Inflammatory macrophage treated with lipopolysaccharide for 4 hours (primary cell): ENCODE results near the gene BRD1.

ENCODE experiments used
- DNase-seq: peaks from one replicate; pipeline ENCODE4 v3.0.0-alpha.2; 2020

Gene BRD1

GRCh38 chr22:49827853-49828598 is at the start of gene BRD1:
Gene BRD1, minus strand, starts transcription at chr22:49827873. Its CDS starts 3,556 bp downstream, at chr22:49824317.
- peak; percentile 69 for DNase-seq

GRCh38 chr22:49873228-49873940 is 45.7 kb upstream of the BRD1 start:
- no peak for DNase-seq

- no peak for DNase-seq
These were observed 44.7 kb upstream of the BRD1 start for GRCh38 chr22:49872347-49872746.

- DNase-seq = peak; percentile 15
These were observed 43.8 kb upstream of the BRD1 start for GRCh38 chr22:49871482-49871881.

GRCh38 chr22:49869845-49870712 is 42.4 kb upstream of the BRD1 start:
- DNase-seq = no peak

DNA sequence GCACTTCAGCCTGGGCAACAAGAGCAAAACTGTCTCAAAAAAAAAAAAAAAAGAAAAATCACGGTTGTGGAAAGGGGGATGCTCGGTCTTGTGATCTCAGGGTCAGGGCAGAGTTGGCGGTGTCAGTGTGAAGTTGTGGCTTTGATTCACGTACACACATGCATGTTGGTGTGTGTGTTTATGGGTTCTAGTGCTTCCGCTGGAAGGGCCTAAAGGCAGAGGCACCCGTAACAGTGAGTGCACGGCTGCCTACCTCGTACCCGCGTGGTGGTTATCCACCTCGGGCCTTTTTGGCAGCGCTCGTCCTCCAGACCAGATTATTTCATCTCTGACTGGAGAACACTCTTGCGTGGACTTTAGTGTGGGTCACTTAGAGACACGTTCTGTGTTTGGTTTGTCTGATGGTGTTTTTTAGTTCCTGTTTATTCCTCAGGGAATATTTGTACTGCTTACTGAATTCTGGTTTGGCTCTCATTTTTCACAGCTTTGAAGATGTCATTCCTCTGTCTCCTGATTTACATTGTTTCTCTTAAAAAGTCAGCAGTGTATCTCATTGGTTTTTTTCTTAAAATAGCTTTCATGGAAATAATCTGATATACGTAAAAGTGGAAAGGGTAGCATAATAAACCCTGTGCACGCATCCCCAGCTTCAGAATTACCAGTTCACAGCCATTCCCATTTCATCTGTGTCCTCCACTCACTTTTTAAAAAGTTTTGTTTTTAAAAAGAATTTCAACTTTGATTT is 41.6 kb upstream of the BRD1 start:
- DNase-seq = no peak

- DNase-seq = no peak
These were observed 39.9 kb upstream of the BRD1 start for GRCh38 chr22:49867303-49868265.

GRCh38 chr22:49866646-49867045 is 39.0 kb upstream of the BRD1 start:
- no peak for DNase-seq

DNA sequence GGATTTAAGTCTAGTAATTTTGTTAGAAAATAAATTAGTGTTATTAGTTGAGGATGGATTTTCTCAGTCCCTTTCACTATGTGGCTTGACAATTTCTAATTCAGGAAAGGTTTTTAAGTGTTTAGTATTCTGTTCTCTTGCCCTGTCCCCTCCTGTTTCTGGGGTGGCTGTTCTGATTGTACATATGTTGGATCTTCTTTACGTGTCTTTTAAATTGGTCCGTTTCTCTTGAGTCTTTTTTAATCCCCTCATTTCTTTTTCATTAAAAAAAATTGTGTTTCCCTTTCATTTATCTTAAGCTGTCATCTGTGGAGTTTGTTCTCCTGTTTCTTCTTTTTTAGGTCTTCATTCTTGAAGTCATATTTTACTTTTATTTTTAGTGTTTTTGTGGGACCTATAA is 38.5 kb upstream of the BRD1 start:
- DNase-seq = no peak

- no peak for DNase-seq
These were observed 37.5 kb upstream of the BRD1 start for GRCh38 chr22:49865156-49865555.

- DNase-seq = no peak
These were observed 36.3 kb upstream of the BRD1 start for GRCh38 chr22:49863931-49864330.

GRCh38 chr22:49862496-49862776 is 34.8 kb upstream of the BRD1 start:
- DNase-seq = peak; percentile 22

DNA sequence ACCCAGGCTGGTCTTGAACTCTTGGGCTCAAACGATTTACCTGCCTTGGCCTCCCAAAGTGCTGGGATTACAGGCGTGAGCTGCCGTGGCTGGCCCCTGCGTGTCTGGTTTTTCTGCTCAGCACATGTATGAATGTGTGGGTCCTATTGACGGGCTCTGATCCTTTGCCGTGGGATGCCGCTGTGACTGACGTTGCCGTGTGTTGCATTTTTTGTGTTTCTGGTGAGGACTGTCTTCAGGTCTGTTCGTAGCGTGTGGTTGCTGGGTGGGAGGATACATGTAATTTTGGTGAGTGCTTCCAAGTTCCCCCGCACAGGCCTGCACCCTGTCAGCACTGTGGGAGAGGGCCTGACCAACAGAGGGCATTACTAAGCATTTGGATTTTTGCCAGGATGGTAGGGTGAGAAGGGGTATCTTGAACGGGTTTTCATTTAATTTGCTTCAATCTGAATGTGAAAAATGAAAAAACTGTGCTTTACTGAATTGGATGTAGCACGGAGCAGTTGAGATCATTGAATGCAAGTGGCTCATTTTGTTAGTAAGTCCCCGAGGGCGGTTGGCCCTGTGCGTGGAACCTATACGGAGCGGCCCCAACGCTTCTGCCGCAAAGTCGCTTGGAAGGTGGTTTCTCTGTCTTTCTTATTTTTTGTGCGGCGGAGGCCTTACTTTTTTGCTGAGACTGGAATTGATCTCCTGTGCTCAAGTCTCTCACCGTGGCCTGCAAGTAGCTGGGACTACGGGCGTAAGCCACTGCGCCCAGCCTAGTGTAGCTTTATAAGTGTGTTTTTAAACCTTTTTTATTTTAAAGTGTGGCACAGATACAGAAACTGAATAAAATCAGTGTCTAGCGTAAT is 34.2 kb upstream of the BRD1 start:
- no peak for DNase-seq

GRCh38 chr22:49858827-49859226 is 31.2 kb upstream of the BRD1 start:
- no peak for DNase-seq

- no peak for DNase-seq
These were observed 29.3 kb upstream of the BRD1 start for GRCh38 chr22:49856766-49857618.

- DNase-seq = no peak
These were observed 28.7 kb upstream of the BRD1 start for GRCh38 chr22:49856343-49856742.

DNA sequence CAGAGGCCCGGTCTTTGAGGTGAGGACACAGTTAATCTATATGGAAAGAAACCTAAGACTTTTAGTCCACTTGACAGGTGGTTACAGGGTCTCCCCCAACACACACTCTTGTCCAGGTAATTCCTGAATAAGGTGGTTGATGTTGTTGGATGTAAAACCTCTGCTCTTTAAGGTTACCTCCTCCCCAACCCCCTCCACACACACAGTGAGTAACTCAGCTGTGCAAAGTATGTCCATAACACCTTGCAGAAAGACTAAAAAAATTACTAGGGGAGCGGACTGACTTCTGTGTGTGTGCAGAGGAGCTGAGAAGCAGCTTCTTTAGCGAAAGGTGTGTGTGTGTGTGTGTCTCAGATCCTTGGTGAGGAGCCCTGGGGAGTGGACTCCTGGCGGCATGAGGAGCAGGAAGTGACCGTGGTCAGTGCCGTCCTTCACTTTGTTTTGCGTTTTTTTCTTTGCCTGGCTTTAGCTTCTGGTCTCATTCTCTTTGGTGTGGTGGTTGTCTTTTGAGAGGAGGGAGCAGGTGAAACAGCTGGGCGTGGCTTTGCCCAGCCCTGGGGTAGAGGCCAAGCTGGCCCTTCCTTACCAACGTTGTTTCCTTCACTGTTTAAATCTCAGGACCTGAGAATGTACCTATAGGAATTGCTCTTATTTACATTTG is 27.7 kb upstream of the BRD1 start:
- no peak for DNase-seq

DNA sequence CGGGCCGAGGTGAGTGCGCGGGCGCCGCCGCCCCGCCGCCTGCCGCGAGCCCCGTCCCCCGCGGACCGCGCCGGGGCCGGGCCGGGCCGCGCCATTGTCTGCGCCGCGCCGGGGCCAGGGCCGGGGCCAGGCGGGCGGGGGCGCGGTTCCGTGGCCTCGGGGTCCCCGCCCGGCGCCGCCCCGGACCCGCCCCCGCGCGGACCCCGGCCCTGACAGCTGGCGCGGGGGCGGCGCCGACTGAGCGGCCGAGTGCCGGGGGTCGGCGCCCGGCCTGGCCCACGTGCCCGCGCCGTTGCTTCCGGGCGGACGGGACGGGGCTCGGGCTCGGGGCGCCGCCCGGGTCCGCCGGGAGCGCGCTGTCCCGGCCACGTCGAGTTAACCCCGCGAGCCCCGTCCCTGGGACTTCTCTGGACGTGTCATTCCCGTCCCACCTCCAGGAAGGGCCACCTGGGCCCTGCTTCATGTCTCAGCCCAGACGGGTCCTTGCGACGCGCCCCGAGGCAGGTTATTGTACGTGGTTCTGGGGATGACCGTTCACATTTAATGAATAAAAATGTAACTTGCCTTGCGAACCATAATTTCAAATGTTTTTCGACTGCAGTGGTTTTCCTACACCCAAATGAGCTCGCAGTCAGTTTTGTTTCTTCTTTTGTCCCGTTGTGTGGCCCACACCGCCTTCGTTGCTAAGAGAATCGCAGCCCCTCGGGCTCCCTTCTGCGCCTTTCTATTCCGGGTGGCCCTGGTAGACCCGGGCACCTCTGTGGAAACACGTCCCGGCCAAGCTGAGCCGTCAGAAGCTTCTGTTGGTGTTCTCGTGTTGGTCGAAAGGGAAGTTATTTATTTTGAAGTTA is 26.5 kb upstream of the BRD1 start:
- peak; percentile 32 for DNase-seq
